ENCODE measurements around the gene SCAI. TPM values are rescaled to one million over a fixed set of nuclear protein-coding genes. Genes with fewer than 3 reads are reported as not detected.

The SCAI gene
- total RNA-seq, 1 experiment from 2014 or later: 15.5 TPM

DNA sequence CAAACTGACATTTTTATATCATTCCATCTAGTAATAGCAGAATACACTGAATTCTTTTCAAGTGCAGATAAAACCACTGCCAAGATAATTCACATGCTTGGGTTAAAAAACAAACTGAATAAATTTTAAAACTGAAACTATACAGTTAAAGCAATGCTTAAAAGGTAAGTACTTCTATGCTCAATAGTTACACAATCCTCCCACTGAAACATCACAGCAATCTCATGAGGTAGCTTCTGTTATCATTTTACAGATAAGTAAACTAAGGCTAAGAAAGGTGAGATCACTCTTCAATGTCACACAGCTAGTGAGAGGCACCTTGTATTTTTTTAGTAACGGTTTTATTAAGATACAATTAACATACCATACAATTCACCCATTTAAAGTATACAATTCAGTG lies 189.1 kb downstream of the SCAI start:
- no peaks in the 10 kb centered on the region for H3K9me3 ChIP-seq (ENCODE audit: control insufficient read depth, low read depth, low read length)

More for the DNA sequence above, 189.1 kb downstream of the SCAI start:
- Histone ChIP-seq H2BK20ac (ENCODE audit: low read depth, low read length, poor library complexity, severe bottlenecking) (no peak overlapping the region), H3K14ac (ENCODE audit: insufficient read depth, low read length) (no peak overlapping the region), H2BK15ac (ENCODE audit: low read depth, low read length) (no peak overlapping the region), H3K4ac (ENCODE audit: low read depth, low read length) (no peak overlapping the region), H3K23me2 (ENCODE audit: insufficient read length, low read depth, low read length, poor library complexity, severe bottlenecking) (no peaks in the 10 kb centered on the region), H3K4me2 (ENCODE audit: insufficient read depth, insufficient read length, low read length) (no peak overlapping the region), H2BK12ac (ENCODE audit: insufficient read length, low read depth, low read length) (no peak overlapping the region), H3K9ac (ENCODE audit: extremely low read depth, insufficient read length, low read length) (no peak overlapping the region), H3K27me3 (ENCODE audit: insufficient read depth, low read length) (no peaks in the 10 kb centered on the region), H2BK5ac (ENCODE audit: insufficient read length, low read length) (no peak overlapping the region), H3K56ac (ENCODE audit: insufficient read length, low read depth, low read length) (no peak overlapping the region), H3K23ac (ENCODE audit: insufficient read length, low read depth, low read length) (no peak overlapping the region), H4K5ac (ENCODE audit: insufficient read length, low read depth, low read length) (no peak overlapping the region), H3K27ac (ENCODE audit: insufficient read length, low read depth, low read length) (no peak overlapping the region), H3K79me2 (ENCODE audit: insufficient read depth, low read length) (no peaks in the 10 kb centered on the region), H3K79me1 (ENCODE audit: insufficient read depth, low read depth, low read length, poor library complexity, severe bottlenecking) (no peaks in the 10 kb centered on the region), H4K8ac (replicated peaks; ENCODE audit: insufficient read length, low read depth, low read length) (no peak overlapping the region), H3T11ph (ENCODE audit: low read length) (no peak overlapping the region), H3K4me1 (ENCODE audit: insufficient read depth, low read length) (no peaks in the 10 kb centered on the region), H4K91ac (ENCODE audit: insufficient read length, low read depth, low read length) (no peak overlapping the region), H2BK120ac (ENCODE audit: low read depth, low read length, poor library complexity, severe bottlenecking) (no peak overlapping the region), H2AK5ac (ENCODE audit: insufficient read length, low read length) (no peak overlapping the region), H4K20me1 (ENCODE audit: control insufficient read depth, insufficient read depth, insufficient read length) (no peaks in the 10 kb centered on the region), H3K18ac (ENCODE audit: insufficient read length, low read depth, low read length) (no peak overlapping the region), H2AFZ (ENCODE audit: low read length) (no peak overlapping the region)
- TF ChIP-seq CTCF (conservative IDR thresholded peaks at IDR 0.05): no peak
- no peak for DNase-seq
- Mint-ChIP-seq H3K27ac (no peak overlapping the region), H3K4me3 (no peak overlapping the region), H3K36me3 (ENCODE audit: insufficient read depth in 1 of 3, low read depth in 3 of 3) (peaks cover 4 to 17% (median 9%) of the 10 kb centered on the region in 3 experiments; a peak in 5 of 7 replicates), H3K9me3 (no peaks in the 10 kb centered on the region), H3K4me1 (no peaks in the 10 kb centered on the region), H3K27me3 (ENCODE audit: low read depth) (no peaks in the 10 kb centered on the region)
- no CpG with 5 or more reads among the region's 1 CpG for WGBS (ENCODE audit: extremely low coverage, insufficient read length, low lambda C conversion rate)

Data from H9 (cell line).